GM19239 (cell line): ENCODE data around the gene PLEKHH1.
"Not testable (repeated sequence)": the region's sequence is repeated elsewhere in the genome, so short reads cannot be mapped to it uniquely, and the experiment has no call there.

Experiments used
- DNase-seq: peaks from one replicate; pipeline ENCODE4 v3.0.0; 2011; ENCODE audit warnings: low spot score; ENCODE audit not compliant: insufficient read length
- FAIRE-seq: peaks from 2 replicates; lab custom pipeline; 2011; peaks lifted over from hg19 to GRCh38; lab: Jason Lieb, UNC

Gene PLEKHH1

GRCh38 chr14:67610491-67610890, 77.4 kb downstream of the PLEKHH1 start:
- DNase-seq (no peak), FAIRE-seq (no peak)

GRCh38 chr14:67618617-67619063, 85.5 kb downstream of the PLEKHH1 start:
- FAIRE-seq, result no peak
- no peak for DNase-seq

DNA sequence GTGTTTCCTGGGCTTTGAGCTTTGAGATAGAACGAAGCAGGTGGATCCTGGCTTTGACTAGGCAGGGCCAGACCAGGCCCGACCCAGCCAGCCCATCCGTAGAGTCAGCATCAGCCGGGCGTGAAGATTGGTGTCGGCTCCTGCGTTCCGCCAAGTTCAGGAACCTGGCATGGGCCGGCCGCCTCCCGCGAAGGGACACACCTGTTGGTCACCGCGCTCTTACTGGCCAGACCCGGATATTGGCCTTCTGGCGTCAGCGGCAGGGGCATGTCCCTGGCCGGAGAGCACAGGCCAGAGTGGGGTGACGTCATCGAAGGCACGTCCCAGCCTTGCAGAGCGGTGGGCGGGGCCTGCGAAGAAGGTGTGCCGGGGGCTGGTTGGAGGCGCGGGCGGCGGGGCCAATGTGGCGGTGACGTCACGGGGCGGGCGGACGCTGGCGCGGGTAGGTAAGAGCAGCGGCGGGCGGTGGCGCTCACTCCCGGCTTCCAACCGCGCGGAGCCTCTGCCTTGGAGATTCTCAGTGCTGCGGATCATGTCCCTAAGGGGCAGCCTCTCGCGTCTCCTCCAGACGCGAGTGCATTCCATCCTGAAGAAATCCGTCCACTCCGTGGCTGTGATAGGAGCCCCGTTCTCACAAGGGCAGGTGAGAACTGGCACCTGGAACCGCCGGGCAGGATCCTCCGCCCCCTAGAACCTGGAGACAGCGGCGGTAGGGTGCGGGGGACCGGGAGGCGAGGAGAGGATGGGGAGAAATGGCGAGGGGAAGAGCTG, 86.5 kb downstream of the PLEKHH1 start, which contains the start of gene ARG2:
Gene ARG2 (plus strand): TSS at position 475 of the 771 bp plus-strand sequence. CDS start 58 bp downstream, at position 533.
- FAIRE-seq, result peak; percentile 88
- peak; percentile 77 for DNase-seq

DNA sequence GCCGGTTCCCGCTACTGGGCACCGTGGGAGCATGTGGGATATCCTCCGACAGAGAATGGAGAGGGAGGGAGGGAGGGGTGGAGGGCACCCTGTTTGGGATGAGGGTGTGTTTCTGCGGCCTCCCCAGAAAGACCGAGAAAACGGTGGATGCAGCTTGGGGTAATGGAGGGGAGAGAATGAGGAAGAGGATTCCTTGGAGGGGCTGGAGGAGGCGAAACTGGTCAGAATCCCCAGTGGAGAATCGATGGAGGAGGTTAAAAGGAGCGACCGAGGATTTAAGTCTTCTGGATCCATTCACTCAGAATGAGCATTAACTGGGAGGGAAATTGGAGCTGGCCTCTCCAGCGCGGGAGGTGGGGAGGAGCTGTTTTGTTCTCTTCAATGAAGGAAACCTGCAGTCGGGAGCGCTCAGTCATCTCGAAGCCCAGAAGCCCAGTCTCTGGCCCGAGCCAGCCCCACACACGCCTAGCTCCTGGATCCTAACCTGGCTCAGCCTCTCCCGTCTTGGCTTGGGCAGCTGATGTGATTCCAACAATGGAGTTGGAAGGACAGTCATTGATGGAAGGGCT, 87.2 kb downstream of the PLEKHH1 start:
- no peak for FAIRE-seq

GRCh38 chr14:67622675-67623074, 89.6 kb downstream of the PLEKHH1 start:
- no peak for FAIRE-seq
- no peak for DNase-seq

More for the DNA sequence above, 87.2 kb downstream of the PLEKHH1 start:
- no peak for DNase-seq

DNA sequence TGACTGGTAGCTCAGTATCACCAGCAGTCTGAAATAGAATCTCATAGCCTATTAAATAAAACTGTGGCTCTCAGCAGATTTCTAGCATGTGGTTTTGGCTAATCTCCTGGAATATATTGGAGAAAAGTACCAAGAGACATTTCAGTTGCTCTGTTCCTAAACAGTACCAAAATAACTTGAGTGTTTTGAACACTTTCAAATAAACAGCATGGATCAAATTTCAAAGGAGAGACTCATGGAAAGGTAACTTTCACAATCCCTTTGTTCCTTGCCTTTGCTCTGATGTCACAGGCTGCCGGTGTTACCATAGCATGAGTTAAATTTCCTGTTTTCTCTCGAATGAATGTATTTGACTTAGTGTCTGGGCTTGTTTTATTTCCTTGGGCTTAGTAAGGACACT, 90.0 kb downstream of the PLEKHH1 start:
- no peak for DNase-seq
- no peak for FAIRE-seq

DNA sequence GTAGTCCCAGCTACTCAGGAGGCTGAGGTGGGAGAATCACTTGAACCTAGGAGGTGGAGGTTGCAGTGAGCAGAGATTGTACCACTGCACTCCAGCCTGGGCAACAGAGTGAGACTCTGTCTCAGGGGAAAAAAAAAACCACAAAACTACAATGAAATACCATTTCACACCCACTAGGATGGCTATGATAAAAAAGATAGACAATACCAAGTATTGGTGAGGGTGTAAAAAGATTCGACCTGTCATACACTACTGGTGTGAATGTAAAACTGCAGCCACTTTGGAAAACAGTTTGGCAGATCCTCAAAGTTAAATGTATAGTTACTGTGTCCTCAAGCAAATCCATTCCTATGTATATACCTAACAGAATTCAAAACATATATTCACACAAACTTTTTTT, 93.0 kb downstream of the PLEKHH1 start:
- DNase-seq, FAIRE-seq: not testable (repeated sequence)

GRCh38 chr14:67627519-67627918, 94.4 kb downstream of the PLEKHH1 start:
- DNase-seq (no peak), FAIRE-seq (no peak)

- FAIRE-seq, result no peak
- DNase-seq, result no peak
Measured at GRCh38 chr14:67630186-67630585, 97.1 kb downstream of the PLEKHH1 start.

DNA sequence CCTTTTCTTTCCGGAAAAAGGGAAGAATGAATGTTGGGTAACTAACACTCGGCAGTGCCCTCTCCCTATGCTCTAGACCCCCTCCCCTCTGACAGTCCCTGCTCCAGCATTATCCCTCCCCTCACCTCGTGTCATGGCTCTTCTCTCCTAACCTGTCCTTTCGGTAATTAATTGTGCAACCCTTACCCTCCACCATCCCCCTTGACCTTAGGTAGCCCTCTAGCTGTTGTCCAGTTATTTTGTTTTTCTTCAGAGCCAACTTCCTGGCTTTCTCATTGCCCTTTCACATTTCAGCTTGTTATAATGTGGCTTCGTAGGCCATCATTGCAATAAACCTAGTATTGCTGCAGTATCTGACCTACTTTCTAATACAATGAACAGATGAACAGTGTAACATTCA, 97.8 kb downstream of the PLEKHH1 start:
- FAIRE-seq, result no peak

GRCh38 chr14:67633451-67634147, 100.5 kb downstream of the PLEKHH1 start:
- DNase-seq (no peak), FAIRE-seq (no peak)

More for the DNA sequence above, 97.8 kb downstream of the PLEKHH1 start:
- no peak for DNase-seq

DNA sequence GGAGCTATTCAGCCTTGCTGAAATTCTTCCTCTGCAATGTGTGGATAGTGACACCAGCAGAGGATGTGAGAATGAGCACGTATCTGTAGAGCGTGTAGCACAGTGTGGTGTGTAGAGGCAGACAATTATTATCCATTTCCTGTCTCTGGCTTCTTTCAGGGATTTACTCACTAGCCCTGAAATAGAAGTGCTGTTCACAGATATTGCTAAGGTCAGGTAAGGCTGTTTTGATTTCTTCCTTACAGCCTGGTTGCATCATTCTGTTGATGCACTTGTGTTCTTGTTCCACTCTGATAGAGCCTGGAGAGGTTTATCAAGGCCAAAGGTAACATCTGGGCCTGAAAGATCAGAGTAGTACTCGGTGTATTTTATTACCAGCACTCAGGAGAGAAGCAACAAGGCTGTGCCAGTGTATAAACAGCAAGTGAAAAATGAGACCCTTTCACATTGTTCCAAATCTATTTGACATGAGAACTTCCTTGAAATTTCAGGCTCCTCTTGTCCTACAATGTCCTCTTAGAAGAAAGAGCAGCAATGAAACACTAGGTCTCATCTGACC, 103.3 kb downstream of the PLEKHH1 start:
- FAIRE-seq, result no peak

DNA sequence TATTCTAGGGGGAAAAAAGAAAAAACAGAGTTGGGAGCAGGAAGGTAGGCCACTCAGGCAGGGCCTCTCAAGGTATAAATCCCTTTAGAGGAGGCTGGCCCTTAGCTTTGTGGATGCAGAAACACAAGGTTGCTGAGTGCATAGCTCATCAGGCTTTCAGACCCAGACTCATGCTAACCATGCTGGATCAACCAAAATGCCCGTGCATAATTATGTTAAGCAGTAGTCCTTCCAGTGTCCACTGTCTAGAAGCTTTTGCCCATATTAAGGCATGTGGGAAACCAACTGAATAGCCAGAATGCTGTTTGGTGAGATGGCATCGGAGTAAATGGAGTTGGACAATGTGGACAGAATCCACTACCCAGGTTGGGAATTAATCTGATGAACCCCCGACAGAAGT, 105.6 kb downstream of the PLEKHH1 start:
- no peak for DNase-seq

More for the DNA sequence above, 103.3 kb downstream of the PLEKHH1 start:
- DNase-seq, result no peak

More for the DNA sequence above, 105.6 kb downstream of the PLEKHH1 start:
- no peak for FAIRE-seq
